Measurements from ENCODE around the gene SRSF3. TPM values are rescaled to one million over a fixed set of nuclear protein-coding genes. Genes with fewer than 3 reads are reported as not detected.
A peak's percentile ranks its signal among the peaks of the same experiment; 100 is the strongest.
"Not testable (repeated sequence)": the region's sequence is repeated elsewhere in the genome, so short reads cannot be mapped to it uniquely, and the experiment has no call there.

SRSF3 gene
- total RNA-seq, 1 donor = 340 TPM

DNA sequence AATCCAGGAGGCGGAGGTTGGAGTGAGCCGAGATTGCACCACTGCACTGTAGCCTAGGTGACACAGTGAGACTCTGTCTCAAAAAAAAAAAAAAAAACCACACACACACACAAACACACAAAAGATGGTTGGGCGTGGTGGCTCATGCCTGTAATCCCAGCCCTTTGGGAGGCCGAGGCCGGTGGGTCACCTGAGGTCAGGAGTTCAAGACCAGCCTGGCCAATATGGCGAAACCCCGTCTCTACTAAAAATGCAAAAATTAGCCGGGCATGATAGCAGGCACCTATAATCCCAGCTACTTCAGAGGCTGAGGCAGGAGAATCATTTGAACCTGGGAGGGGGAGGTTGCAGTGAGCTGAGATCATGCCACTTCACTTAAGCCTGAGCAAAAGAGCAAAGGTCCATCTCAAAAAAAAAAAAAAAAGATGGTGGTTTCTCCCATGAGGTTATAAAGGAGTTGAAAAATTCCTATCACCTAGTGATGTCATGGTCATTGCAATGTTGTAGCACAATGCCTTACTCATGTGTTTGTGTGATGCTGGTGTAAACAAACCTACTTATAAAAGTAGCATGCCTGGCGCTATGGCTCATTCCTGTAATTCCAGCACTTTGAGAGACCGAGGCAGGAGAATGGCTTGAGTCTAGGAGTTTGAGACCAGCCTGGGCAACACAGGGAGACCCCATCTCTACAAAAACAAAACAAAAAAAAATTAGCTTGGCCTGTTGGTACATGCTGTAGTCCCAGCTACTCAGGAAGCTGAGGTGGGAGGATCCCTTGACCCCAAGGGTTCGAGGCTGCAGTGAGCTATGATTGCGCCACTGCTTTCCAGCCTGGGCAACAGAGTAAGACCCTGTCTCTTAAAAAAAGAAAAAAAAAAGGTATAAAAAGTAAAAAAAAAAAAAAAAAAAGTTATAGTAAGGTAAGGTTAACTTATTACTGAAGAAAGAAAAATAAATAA, 21.5 kb upstream of the SRSF3 start:
- DNase-seq (ENCODE audit: low read depth in 2 of 3, low spot score in 2 of 3) = not testable (repeated sequence)

DNA sequence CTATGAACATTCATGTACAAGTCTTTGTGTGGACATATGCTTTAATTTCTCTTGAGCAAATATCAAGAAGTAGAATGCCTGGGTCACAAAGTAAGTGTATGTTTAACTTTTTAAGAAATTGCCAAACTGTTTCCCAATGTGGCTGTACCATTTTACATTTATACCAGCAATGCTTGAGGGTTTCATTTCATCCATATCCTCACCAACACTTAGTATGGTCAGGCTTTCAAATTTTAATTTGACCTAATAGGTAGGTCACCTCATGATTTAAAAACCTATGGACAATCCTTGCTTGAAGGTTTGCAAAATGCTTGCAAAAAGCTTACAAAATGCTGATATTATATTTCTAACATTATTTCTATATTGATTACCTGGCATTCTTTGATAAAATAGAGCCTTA, 19.5 kb upstream of the SRSF3 start:
- DNase-seq (ENCODE audit: low read depth in 2 of 3, low spot score in 2 of 3) = no peak

DNA sequence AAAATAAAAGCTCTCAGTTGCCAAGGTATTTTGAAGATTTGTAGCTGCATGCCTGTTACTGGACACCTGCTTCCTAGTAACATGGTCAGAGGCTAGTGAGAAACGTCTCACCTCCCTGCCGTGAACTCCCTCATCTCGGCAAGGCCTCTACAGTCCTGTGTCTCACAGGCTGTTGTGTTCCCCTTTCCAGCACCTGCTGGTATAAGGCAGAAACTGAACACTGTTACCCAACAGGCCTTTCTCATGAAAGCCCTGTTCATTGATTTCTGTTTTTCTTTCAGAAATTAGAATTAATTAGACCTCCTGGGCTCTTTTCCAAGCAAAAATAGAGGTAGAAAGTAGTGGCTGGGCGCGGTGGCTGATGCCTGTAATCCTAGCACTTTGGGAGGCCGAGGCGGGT, 17.6 kb upstream of the SRSF3 start:
- no peak for DNase-seq (ENCODE audit: low read depth in 2 of 3, low spot score in 2 of 3)

DNA sequence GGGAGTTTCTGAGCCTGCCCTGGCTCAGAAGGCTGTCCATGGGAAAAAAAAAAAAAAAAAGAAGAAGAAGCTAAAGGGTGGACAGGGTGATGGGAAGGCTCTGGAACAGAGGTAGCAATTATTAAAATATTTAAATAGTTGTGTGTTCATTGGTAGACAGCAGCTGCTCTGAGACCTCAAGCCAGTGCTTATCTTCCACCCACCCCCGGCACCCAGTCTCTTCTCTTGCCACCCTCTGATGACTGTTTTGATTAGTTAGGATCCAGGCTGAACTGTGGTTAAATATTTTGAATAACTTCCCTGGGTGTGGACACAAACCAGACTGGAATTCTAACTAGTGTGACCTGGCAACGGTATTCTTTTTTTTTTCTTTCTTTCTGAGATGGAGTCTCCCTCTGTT, 16.9 kb upstream of the SRSF3 start:
- DNase-seq (ENCODE audit: low read depth in 2 of 3, low spot score in 2 of 3) = no peak

DNA sequence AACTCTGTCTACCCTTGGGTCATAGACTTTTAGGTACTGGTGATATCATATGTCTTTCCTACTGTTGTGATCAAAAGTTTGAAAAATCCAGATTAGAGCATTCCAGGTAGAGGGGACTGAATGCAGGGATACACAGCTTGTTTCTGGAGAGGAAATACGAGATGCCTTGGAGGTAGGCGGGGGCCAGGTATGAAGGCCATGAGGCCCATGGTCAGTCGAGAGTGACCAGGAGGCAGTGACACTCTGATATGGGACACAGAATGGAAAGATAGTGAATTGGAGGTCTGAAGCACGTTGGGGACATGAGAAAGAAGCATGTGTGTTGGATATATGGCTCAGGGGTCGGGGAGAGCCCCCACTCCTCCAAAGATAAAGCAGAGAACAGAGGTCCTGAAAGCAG, 16.1 kb upstream of the SRSF3 start:
- no peak for DNase-seq (ENCODE audit: low read depth in 2 of 3, low spot score in 2 of 3)

- no peak for DNase-seq (ENCODE audit: low read depth in 2 of 3, low spot score in 2 of 3)
Observed at GRCh38 chr6:36578431-36578830, 15.7 kb upstream of the SRSF3 start.

DNA sequence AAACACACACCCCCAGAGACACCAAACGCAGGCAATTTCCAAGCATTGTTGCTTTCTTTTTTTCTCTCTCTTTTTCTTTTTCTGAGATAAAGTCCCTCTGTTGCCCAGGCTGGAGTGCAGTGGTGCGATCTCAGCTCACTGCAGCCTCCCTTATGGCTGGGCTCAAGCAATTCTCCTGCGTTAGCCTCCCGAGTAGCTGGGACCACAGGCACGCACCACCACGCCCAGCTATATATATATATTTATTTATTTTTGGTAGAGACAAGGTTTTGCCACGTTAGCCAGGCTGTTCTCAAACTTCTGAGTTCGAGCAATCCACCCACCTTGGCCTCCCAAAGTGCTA, 14.0 kb upstream of the SRSF3 start:
- no peak for DNase-seq (ENCODE audit: low read depth in 2 of 3, low spot score in 2 of 3)

- no peak for DNase-seq (ENCODE audit: low read depth in 2 of 3, low spot score in 2 of 3)
Observed at GRCh38 chr6:36581716-36582115, 12.4 kb upstream of the SRSF3 start.

DNA sequence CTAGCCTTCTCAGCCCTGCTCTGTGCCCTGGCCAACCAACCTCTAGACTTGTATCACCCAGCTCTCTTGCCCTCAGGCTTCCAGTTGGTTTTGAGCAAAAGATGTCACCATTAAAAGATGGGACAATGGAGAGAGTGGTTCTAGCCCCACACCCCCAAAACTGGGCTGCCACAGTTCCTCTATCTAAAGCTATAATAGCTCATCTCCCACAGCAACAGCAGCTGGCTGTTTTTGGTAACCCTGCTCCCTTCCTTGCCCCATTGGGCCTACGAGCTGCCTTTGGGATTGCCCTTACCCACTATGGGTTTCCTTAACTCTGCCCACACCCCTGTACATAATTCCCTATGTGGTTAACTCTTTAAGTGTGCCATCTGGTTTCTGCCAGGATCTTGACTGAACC, 7.6 kb upstream of the SRSF3 start:
- no peak for DNase-seq (ENCODE audit: low read depth in 2 of 3, low spot score in 2 of 3)

GRCh38 chr6:36589025-36589400, 5.1 kb upstream of the SRSF3 start:
- DNase-seq (ENCODE audit: low read depth in 2 of 3, low spot score in 2 of 3) = not testable (repeated sequence)

GRCh38 chr6:36590237-36590636, 3.9 kb upstream of the SRSF3 start:
- DNase-seq (ENCODE audit: low read depth in 2 of 3, low spot score in 2 of 3) = no peak

DNA sequence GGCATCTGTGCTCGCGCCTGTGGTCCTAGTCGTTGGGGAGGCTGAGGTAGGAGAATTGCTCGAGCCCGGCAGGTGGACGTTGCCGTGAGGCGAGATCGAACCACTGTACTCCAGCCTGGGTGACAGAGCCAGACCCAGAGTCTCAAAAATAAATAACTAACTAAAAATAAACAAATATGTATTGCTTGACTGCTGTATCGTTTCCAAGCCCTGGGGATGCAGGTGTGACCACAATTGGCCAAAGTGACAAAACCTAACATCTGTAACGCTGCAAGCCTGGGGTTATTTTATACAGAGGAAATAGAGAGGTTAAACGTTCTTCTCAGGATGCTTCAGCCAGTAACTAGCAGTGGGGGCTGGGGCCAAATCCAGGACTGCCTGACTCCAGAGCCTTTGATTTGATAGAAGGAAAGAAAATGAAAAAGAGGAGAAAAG, 1.9 kb upstream of the SRSF3 start:
- peak in 1 of 3 donors; percentile 48 for DNase-seq (ENCODE audit: low read depth in 2 of 3, low spot score in 2 of 3)

DNA sequence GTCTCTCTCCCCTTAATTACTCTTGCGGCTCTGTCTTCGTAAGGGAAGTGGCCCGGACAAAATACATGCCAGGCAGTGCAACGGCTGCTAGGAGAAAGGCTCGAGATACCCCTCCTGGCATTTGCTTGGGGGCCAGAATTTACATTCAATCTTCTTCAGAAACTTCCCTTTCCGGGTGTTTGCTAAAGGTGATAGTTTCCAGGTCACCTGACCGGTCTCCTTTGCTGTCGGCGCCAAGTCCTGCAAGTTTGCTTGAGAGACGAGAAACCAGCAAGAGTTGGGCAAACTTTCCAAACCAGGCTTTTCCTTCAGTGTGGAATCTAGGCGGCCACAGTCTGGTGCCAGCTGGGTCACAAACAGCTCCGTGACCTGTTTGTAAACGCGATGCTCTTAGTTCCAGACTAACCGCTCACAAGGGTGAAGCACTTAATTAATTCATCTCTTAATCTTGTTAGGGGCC, 563 bp upstream of the SRSF3 start:
- DNase-seq (ENCODE audit: low read depth in 2 of 3, low spot score in 2 of 3) = peak in 2 of 3 donors; percentile 73 to 75

DNA sequence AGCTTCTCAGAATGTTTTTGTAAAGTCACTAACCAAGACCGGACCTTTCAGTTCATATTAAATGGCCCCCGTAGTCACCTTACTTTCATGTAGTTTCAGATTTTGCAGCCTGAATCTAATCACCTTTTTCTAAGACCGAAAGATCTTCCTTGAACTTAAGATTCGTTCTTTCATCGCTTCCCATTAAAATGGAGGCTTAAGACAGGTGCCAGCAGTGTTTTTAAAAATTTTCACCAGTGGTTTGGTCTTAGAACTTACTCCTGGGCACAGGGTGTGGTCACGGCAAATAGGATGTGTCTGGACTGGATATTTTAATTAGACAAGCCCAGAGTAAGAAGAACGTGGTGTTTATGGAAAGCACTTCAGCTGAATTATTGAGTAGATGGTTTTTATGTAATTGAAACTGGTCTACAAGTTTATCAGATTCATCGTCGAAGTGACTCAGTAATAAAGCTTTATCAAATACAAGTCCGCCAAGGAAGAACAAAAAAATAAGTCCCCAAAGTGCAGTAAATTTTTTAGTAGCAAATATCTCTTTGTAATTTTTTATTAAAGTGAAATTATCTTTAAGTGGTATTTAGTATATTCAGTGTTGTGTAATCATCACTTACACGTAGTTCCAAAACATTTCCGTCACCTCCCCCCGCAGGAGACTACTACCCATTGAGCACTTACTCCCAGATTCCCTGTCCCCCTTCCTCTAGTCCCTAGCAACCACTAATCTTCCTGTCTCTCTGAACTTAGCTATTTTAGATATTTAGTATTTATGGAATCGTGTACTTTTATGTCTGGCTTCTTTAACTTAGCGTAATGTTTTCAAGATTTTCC, 868 bp downstream of the SRSF3 start:
- peak in 1 of 3 donors; percentile 31 for DNase-seq (ENCODE audit: low read depth in 2 of 3, low spot score in 2 of 3)

GRCh38 chr6:36596356-36596755, 2.2 kb downstream of the SRSF3 start:
- DNase-seq (ENCODE audit: low read depth in 2 of 3, low spot score in 2 of 3) = no peak

- DNase-seq (ENCODE audit: low read depth in 2 of 3, low spot score in 2 of 3) = no peak
Observed at GRCh38 chr6:36597775-36598174, 3.6 kb downstream of the SRSF3 start.

- DNase-seq (ENCODE audit: low read depth in 2 of 3, low spot score in 2 of 3) = no peak
Observed at GRCh38 chr6:36598326-36598725, 4.2 kb downstream of the SRSF3 start.

DNA sequence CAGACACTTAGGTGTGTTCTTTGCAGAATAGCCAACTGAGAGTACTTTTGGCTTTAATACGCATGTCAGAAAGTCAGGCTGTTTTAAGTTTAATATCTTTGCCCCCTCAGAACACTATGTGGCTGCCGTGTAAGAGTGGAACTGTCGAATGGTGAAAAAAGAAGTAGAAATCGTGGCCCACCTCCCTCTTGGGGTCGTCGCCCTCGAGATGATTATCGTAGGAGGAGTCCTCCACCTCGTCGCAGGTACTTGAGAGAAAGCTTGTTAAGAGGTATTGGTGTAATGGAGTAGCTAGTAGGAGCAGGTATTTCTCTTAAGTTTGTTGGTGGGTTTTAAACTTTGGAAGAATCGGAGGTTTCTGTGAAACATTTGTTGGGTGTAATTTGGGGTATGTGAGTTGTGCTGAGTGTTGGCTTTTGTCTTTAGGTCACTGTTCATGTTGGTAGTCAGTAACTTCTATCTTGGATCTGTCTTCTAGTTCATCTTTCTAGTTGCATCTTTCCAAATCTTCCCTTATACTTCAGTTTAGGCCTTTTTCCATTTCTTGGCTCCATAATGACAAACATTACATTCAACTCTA, 4.7 kb downstream of the SRSF3 start:
- DNase-seq (ENCODE audit: low read depth in 2 of 3, low spot score in 2 of 3) = no peak

- peak in 1 of 3 donors; percentile 37 for DNase-seq (ENCODE audit: low read depth in 2 of 3, low spot score in 2 of 3)
Observed at GRCh38 chr6:36599791-36600209, 5.6 kb downstream of the SRSF3 start.

DNA sequence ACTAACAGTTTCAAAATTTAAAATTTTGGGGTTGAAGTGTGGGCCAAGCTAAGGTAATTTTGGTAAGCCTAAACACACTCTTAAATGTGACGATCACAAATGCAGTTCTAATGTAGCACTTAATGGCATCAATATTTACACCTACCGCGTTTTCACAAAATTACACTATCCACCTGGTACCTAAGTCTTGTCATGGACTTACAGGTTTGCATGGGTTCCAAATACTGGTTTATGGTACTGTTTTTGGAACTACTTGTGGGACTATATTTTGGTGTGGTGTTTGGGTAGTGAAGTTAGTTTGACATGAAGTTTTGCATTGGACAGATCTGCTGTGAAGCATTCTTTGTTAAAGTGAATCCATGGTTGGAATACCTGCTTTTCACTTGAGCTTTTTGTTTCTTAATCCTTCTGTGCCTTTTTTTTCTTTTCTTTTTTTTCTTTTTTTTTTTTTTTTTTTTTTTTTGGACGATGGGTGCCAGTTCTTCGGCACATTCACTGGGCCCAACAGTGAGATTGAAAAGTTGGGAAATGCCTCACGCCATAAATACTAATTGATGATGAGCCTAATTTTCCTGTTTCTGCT, 6.5 kb downstream of the SRSF3 start:
- DNase-seq (ENCODE audit: low read depth in 2 of 3, low spot score in 2 of 3) = no peak

DNA sequence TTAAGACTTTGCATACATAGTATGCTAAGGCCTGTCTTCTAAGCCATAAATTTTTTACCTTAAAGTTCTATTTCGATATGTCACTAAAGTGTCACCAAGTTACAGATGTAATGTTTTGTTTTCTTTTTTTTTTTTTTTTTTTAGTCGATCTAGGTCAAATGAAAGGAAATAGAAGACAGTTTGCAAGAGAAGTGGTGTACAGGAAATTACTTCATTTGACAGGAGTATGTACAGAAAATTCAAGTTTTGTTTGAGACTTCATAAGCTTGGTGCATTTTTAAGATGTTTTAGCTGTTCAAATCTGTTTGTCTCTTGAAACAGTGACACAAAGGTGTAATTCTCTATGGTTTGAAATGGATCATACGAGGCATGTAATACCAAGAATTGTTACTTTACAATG, 7.7 kb downstream of the SRSF3 start:
- DNase-seq (ENCODE audit: low read depth in 2 of 3, low spot score in 2 of 3) = not testable (repeated sequence)
